ENCODE measurements around the gene UTP3.
"Not testable (repeated sequence)": the region's sequence is repeated elsewhere in the genome, so short reads cannot be mapped to it uniquely, and the experiment has no call there.

The UTP3 gene

GRCh38 chr4:70714079-70714887, 26.0 kb downstream of the UTP3 start:
- Histone ChIP-seq H3K4me1 (ENCODE audit: control insufficient read depth, insufficient read depth, low read length, poor library complexity, severe bottlenecking) (no peaks in the 10 kb centered on the region), H3K9me3 (ENCODE audit: control insufficient read depth, low read length) (no peaks in the 10 kb centered on the region), H3K4me3 (ENCODE audit: insufficient read depth, low read depth, low read length, poor library complexity, severe bottlenecking) (no peak overlapping the region), H3K27me3 (replicated peaks; ENCODE audit: control insufficient read depth, insufficient read depth, low read length, poor library complexity, severe bottlenecking) (no peaks in the 10 kb centered on the region), H3K27ac (ENCODE audit: insufficient read depth, low read length, poor library complexity, severe bottlenecking) (no peak overlapping the region), H3K36me3 (ENCODE audit: control insufficient read depth, insufficient read depth, low read length) (no peaks in the 10 kb centered on the region)
- DNase-seq = no peak

- Histone ChIP-seq H3K9me3 (ENCODE audit: control insufficient read depth, low read length) (no peaks in the 10 kb centered on the region), H3K4me1 (ENCODE audit: control insufficient read depth, insufficient read depth, low read length, poor library complexity, severe bottlenecking) (no peaks in the 10 kb centered on the region), H3K27ac (ENCODE audit: insufficient read depth, low read length, poor library complexity, severe bottlenecking) (no peak overlapping the region), H3K4me3 (ENCODE audit: insufficient read depth, low read depth, low read length, poor library complexity, severe bottlenecking) (no peak overlapping the region), H3K27me3 (replicated peaks; ENCODE audit: control insufficient read depth, insufficient read depth, low read length, poor library complexity, severe bottlenecking) (no peaks in the 10 kb centered on the region), H3K36me3 (ENCODE audit: control insufficient read depth, insufficient read depth, low read length) (no peaks in the 10 kb centered on the region)
- no peak for DNase-seq
Measured at GRCh38 chr4:70715097-70715496, 26.8 kb downstream of the UTP3 start.

- no peak overlapping the region for H3K4me3 ChIP-seq (ENCODE audit: insufficient read depth, low read depth, low read length, poor library complexity, severe bottlenecking)
- DNase-seq = no peak
- no peaks in the 10 kb centered on the region for H3K9me3 ChIP-seq (ENCODE audit: control insufficient read depth, low read length)
- H3K27ac ChIP-seq (ENCODE audit: insufficient read depth, low read length, poor library complexity, severe bottlenecking) = no peak overlapping the region
- no peaks in the 10 kb centered on the region for H3K27me3 ChIP-seq (replicated peaks; ENCODE audit: control insufficient read depth, insufficient read depth, low read length, poor library complexity, severe bottlenecking)
- peaks cover 5% of the 10 kb centered on the region for H3K4me1 ChIP-seq (ENCODE audit: control insufficient read depth, insufficient read depth, low read length, poor library complexity, severe bottlenecking)
- no peaks in the 10 kb centered on the region for H3K36me3 ChIP-seq (ENCODE audit: control insufficient read depth, insufficient read depth, low read length)
Measured at GRCh38 chr4:70718811-70719604, 30.7 kb downstream of the UTP3 start.

GRCh38 chr4:70721747-70722146, 33.4 kb downstream of the UTP3 start, which contains the start of gene RUFY3:
Gene RUFY3 (plus strand): TSS chr4:70721964. CDS start chr4:70722574, 610 bp downstream.
- no peaks in the 10 kb centered on the region for H3K9me3 ChIP-seq (ENCODE audit: control insufficient read depth, low read length)
- H3K4me1 ChIP-seq (ENCODE audit: control insufficient read depth, insufficient read depth, low read length, poor library complexity, severe bottlenecking) = peaks cover 5% of the 10 kb centered on the region
- DNase-seq = no peak
- H3K36me3 ChIP-seq (ENCODE audit: control insufficient read depth, insufficient read depth, low read length) = no peaks in the 10 kb centered on the region
- no peak within 1 kb of the TSS for H3K4me3 ChIP-seq (ENCODE audit: insufficient read depth, low read depth, low read length, poor library complexity, severe bottlenecking)
- peak within 1 kb of the TSS; percentile 7 for H3K27ac ChIP-seq (ENCODE audit: insufficient read depth, low read length, poor library complexity, severe bottlenecking)
- no peaks in the 10 kb centered on the region for H3K27me3 ChIP-seq (replicated peaks; ENCODE audit: control insufficient read depth, insufficient read depth, low read length, poor library complexity, severe bottlenecking)

GRCh38 chr4:70722199-70722791, 34.0 kb downstream of the UTP3 start:
- no peak overlapping the region for H3K4me3 ChIP-seq (ENCODE audit: insufficient read depth, low read depth, low read length, poor library complexity, severe bottlenecking)
- H3K27ac ChIP-seq (ENCODE audit: insufficient read depth, low read length, poor library complexity, severe bottlenecking) = peak overlapping the region; percentile 7
- no peaks in the 10 kb centered on the region for H3K9me3 ChIP-seq (ENCODE audit: control insufficient read depth, low read length)
- peak in 1 of 3 donors; percentile 18 for DNase-seq
- no peaks in the 10 kb centered on the region for H3K36me3 ChIP-seq (ENCODE audit: control insufficient read depth, insufficient read depth, low read length)
- H3K4me1 ChIP-seq (ENCODE audit: control insufficient read depth, insufficient read depth, low read length, poor library complexity, severe bottlenecking) = peaks cover 5% of the 10 kb centered on the region
- no peaks in the 10 kb centered on the region for H3K27me3 ChIP-seq (replicated peaks; ENCODE audit: control insufficient read depth, insufficient read depth, low read length, poor library complexity, severe bottlenecking)

GRCh38 chr4:70724463-70724862, 36.1 kb downstream of the UTP3 start:
- no peak for DNase-seq
- Histone ChIP-seq H3K4me1 (ENCODE audit: control insufficient read depth, insufficient read depth, low read length, poor library complexity, severe bottlenecking) (peaks cover 5% of the 10 kb centered on the region), H3K27ac (ENCODE audit: insufficient read depth, low read length, poor library complexity, severe bottlenecking) (no peak overlapping the region), H3K36me3 (ENCODE audit: control insufficient read depth, insufficient read depth, low read length) (no peaks in the 10 kb centered on the region), H3K9me3 (ENCODE audit: control insufficient read depth, low read length) (no peaks in the 10 kb centered on the region), H3K27me3 (replicated peaks; ENCODE audit: control insufficient read depth, insufficient read depth, low read length, poor library complexity, severe bottlenecking) (no peaks in the 10 kb centered on the region), H3K4me3 (ENCODE audit: insufficient read depth, low read depth, low read length, poor library complexity, severe bottlenecking) (no peak overlapping the region)

- no peaks in the 10 kb centered on the region for H3K36me3 ChIP-seq (ENCODE audit: control insufficient read depth, insufficient read depth, low read length)
- no peaks in the 10 kb centered on the region for H3K27me3 ChIP-seq (replicated peaks; ENCODE audit: control insufficient read depth, insufficient read depth, low read length, poor library complexity, severe bottlenecking)
- H3K4me3 ChIP-seq (ENCODE audit: insufficient read depth, low read depth, low read length, poor library complexity, severe bottlenecking) = no peak overlapping the region
- H3K4me1 ChIP-seq (ENCODE audit: control insufficient read depth, insufficient read depth, low read length, poor library complexity, severe bottlenecking) = peaks cover 5% of the 10 kb centered on the region
- H3K27ac ChIP-seq (ENCODE audit: insufficient read depth, low read length, poor library complexity, severe bottlenecking) = no peak overlapping the region
- DNase-seq = no peak
- no peaks in the 10 kb centered on the region for H3K9me3 ChIP-seq (ENCODE audit: control insufficient read depth, low read length)
Measured at GRCh38 chr4:70725633-70726032, 37.3 kb downstream of the UTP3 start.

GRCh38 chr4:70726515-70726914, 38.2 kb downstream of the UTP3 start:
- H3K27ac ChIP-seq (ENCODE audit: insufficient read depth, low read length, poor library complexity, severe bottlenecking); H3K36me3 ChIP-seq (ENCODE audit: control insufficient read depth, insufficient read depth, low read length); H3K4me1 ChIP-seq (ENCODE audit: control insufficient read depth, insufficient read depth, low read length, poor library complexity, severe bottlenecking); H3K9me3 ChIP-seq (ENCODE audit: control insufficient read depth, low read length); DNase-seq; H3K27me3 ChIP-seq (replicated peaks; ENCODE audit: control insufficient read depth, insufficient read depth, low read length, poor library complexity, severe bottlenecking); H3K4me3 ChIP-seq (ENCODE audit: insufficient read depth, low read depth, low read length, poor library complexity, severe bottlenecking): not testable (repeated sequence)

- Histone ChIP-seq H3K9me3 (ENCODE audit: control insufficient read depth, low read length) (no peaks in the 10 kb centered on the region), H3K36me3 (ENCODE audit: control insufficient read depth, insufficient read depth, low read length) (no peaks in the 10 kb centered on the region), H3K27me3 (replicated peaks; ENCODE audit: control insufficient read depth, insufficient read depth, low read length, poor library complexity, severe bottlenecking) (no peaks in the 10 kb centered on the region), H3K4me3 (ENCODE audit: insufficient read depth, low read depth, low read length, poor library complexity, severe bottlenecking) (no peak overlapping the region), H3K4me1 (ENCODE audit: control insufficient read depth, insufficient read depth, low read length, poor library complexity, severe bottlenecking) (no peaks in the 10 kb centered on the region), H3K27ac (ENCODE audit: insufficient read depth, low read length, poor library complexity, severe bottlenecking) (no peak overlapping the region)
- DNase-seq = no peak
Measured at GRCh38 chr4:70728091-70728490, 39.8 kb downstream of the UTP3 start.

- DNase-seq; H3K4me3 ChIP-seq (ENCODE audit: insufficient read depth, low read depth, low read length, poor library complexity, severe bottlenecking); H3K9me3 ChIP-seq (ENCODE audit: control insufficient read depth, low read length); H3K36me3 ChIP-seq (ENCODE audit: control insufficient read depth, insufficient read depth, low read length); H3K27ac ChIP-seq (ENCODE audit: insufficient read depth, low read length, poor library complexity, severe bottlenecking); H3K27me3 ChIP-seq (replicated peaks; ENCODE audit: control insufficient read depth, insufficient read depth, low read length, poor library complexity, severe bottlenecking): not testable (repeated sequence)
- H3K4me1 ChIP-seq (ENCODE audit: control insufficient read depth, insufficient read depth, low read length, poor library complexity, severe bottlenecking) = peaks cover 25% of the 10 kb centered on the region
Measured at GRCh38 chr4:70732878-70733277, 44.5 kb downstream of the UTP3 start.

Measured in effector memory CD4-positive, alpha-beta T cell (primary cell).